ENCODE measurements around the gene SLC2A8.

SLC2A8 gene

GRCh38 chr9:127450830-127451607 is 54.0 kb downstream of the SLC2A8 start, which contains the start of the genes LRSAM1 and RPL12:
Gene LRSAM1, plus strand, starts transcription at chr9:127451510. Its CDS starts 3,018 bp downstream, at chr9:127454528.
Gene RPL12, minus strand, starts transcription at chr9:127451406. Its CDS starts 89 bp downstream, at chr9:127451317.
- TF ChIP-seq, protein P1, sequence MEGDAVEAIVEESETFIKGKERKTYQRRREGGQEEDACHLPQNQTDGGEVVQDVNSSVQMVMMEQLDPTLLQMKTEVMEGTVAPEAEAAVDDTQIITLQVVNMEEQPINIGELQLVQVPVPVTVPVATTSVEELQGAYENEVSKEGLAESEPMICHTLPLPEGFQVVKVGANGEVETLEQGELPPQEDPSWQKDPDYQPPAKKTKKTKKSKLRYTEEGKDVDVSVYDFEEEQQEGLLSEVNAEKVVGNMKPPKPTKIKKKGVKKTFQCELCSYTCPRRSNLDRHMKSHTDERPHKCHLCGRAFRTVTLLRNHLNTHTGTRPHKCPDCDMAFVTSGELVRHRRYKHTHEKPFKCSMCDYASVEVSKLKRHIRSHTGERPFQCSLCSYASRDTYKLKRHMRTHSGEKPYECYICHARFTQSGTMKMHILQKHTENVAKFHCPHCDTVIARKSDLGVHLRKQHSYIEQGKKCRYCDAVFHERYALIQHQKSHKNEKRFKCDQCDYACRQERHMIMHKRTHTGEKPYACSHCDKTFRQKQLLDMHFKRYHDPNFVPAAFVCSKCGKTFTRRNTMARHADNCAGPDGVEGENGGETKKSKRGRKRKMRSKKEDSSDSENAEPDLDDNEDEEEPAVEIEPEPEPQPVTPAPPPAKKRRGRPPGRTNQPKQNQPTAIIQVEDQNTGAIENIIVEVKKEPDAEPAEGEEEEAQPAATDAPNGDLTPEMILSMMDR (IDR thresholded peaks at IDR 0.05) = no peak
- no peaks in the 10 kb centered on the region for H3K9me3 ChIP-seq
- peaks cover 0 to 35% (median 30%) of the 10 kb centered on the region in 4 donors for H3K4me1 ChIP-seq
- peak; percentile 94 to 98 for DNase-seq
- intact Hi-C loops (cut with DNase I; ENCODE audit: low total_unique reads) = no loop called here
- no peaks in the 10 kb centered on the region for H3K27me3 ChIP-seq
- peak within 1 kb of the TSS; percentile 89 to 97 for H3K27ac ChIP-seq
- H3K36me3 ChIP-seq = peaks cover 31 to 49% (median 42%) of the 10 kb centered on the region in 3 donors
- peak within 1 kb of the TSS; percentile 70 to 89 for H3K4me3 ChIP-seq

GRCh38 chr9:127451608-127451857 is 54.6 kb downstream of the SLC2A8 start:
- intact Hi-C loops (cut with DNase I; ENCODE audit: low total_unique reads) = no loop called here
- TF ChIP-seq, protein P1 (IDR thresholded peaks at IDR 0.05) = no peak
- Histone ChIP-seq H3K36me3 (peaks cover 30 to 48% (median 36%) of the 10 kb centered on the region in 3 donors), H3K4me1 (peaks cover 0 to 35% (median 30%) of the 10 kb centered on the region in 4 donors), H3K27ac (peak overlapping the region; percentile 89 to 97), H3K9me3 (no peaks in the 10 kb centered on the region), H3K27me3 (no peaks in the 10 kb centered on the region), H3K4me3 (peak overlapping the region; percentile 70 to 89)
- no peak for DNase-seq

GRCh38 chr9:127451858-127452656 is 55.1 kb downstream of the SLC2A8 start:
- DNase-seq = peak in 1 of 2 donors; percentile 81
- intact Hi-C loops (cut with DNase I; ENCODE audit: low total_unique reads) = no loop called here
- peak overlapping the region; percentile 70 to 89 for H3K4me3 ChIP-seq
- no peaks in the 10 kb centered on the region for H3K9me3 ChIP-seq
- TF ChIP-seq, protein P1 (IDR thresholded peaks at IDR 0.05) = no peak
- no peaks in the 10 kb centered on the region for H3K27me3 ChIP-seq
- H3K27ac ChIP-seq = peak overlapping the region; percentile 89 to 97
- peaks cover 0 to 35% (median 30%) of the 10 kb centered on the region in 4 donors for H3K4me1 ChIP-seq
- H3K36me3 ChIP-seq = peaks cover 28 to 48% (median 34%) of the 10 kb centered on the region in 3 donors

DNA sequence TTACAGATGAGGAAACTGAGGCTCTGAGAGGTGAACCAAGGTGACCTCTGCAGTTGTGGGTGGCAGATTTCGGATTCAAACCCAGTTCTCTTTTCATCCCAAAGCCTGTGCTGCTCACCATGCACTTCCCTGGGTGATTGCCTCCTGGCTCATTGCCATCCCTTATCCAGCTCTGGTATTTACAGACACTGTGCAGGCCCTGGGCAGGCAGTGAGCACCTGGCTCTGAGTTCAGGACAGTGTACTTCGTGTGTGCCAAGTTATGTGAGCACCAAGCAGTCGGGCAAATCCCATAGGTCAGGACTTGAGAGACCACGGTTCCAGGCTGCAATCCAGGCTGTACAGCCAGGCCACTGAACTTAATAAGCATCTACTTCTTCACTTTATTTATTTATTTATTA is 55.7 kb downstream of the SLC2A8 start:
- TF ChIP-seq, protein P1 (IDR thresholded peaks at IDR 0.05) = no peak
- H3K27me3 ChIP-seq = no peaks in the 10 kb centered on the region
- peaks cover 26 to 48% (median 34%) of the 10 kb centered on the region in 3 donors for H3K36me3 ChIP-seq
- peaks cover 0 to 35% (median 30%) of the 10 kb centered on the region in 4 donors for H3K4me1 ChIP-seq
- no peaks in the 10 kb centered on the region for H3K9me3 ChIP-seq
- intact Hi-C loops (cut with DNase I; ENCODE audit: low total_unique reads) = no loop called here
- peak in 1 of 2 donors; percentile 25 for DNase-seq
- H3K4me3 ChIP-seq = peak overlapping the region; percentile 70 to 89
- peak overlapping the region in 1 of 2 donors; percentile 97 for H3K27ac ChIP-seq

DNA sequence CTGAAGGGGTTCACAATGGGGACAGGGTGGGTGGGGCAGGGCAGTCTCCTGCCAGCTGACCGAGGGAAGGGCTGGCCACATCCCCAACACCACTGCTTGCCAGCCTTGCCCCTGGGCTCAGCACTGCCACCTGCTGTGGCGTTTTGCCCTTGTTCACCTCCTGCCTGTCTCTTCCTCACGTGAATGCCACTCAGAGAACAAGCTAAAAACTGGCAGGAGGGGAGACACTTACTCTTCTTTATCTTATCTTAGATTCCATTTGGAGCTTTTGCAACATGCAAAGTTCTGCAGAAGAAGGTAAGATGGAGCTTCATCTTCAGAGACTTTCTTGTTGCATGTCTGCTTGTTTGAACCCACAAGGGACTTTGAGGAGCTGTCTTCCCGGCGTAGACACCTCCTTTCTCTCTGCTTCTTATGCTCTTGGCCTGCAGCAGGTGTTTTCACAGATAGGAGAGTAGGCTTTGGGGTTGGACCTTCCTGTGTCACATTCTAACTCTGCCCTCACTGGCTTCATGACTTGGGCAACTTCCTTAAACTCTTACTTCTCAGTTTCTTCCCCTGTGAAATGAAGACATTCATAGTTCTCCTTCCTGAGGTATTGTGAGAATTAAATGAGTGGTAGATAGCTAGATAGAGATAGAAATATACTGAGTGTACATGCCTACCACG is 58.5 kb downstream of the SLC2A8 start:
- Histone ChIP-seq H3K27ac (no peak overlapping the region), H3K36me3 (peaks cover 17 to 55% (median 34%) of the 10 kb centered on the region in 3 donors), H3K27me3 (no peaks in the 10 kb centered on the region), H3K4me1 (peaks cover 0 to 21% (median 11%) of the 10 kb centered on the region in 4 donors), H3K4me3 (no peak overlapping the region), H3K9me3 (no peaks in the 10 kb centered on the region)
- no peak for DNase-seq
- TF ChIP-seq, protein P1 (IDR thresholded peaks at IDR 0.05) = no peak
- intact Hi-C loops (cut with DNase I; ENCODE audit: low total_unique reads) = no loop called here

Measured in tibial artery (tissue), 4 donors.